ENCODE measurements around the gene RUVBL1. TPM values are rescaled to one million over a fixed set of nuclear protein-coding genes. Genes with fewer than 3 reads are reported as not detected.
"Not testable (repeated sequence)": the region's sequence is repeated elsewhere in the genome, so short reads cannot be mapped to it uniquely, and the experiment has no call there.

Gene RUVBL1
- 10 to 100 TPM; 68.2 to 74.2 (median 69.3) TPM for polyA plus RNA-seq (ENCODE audit: insufficient read length in 3 of 3)

DNA sequence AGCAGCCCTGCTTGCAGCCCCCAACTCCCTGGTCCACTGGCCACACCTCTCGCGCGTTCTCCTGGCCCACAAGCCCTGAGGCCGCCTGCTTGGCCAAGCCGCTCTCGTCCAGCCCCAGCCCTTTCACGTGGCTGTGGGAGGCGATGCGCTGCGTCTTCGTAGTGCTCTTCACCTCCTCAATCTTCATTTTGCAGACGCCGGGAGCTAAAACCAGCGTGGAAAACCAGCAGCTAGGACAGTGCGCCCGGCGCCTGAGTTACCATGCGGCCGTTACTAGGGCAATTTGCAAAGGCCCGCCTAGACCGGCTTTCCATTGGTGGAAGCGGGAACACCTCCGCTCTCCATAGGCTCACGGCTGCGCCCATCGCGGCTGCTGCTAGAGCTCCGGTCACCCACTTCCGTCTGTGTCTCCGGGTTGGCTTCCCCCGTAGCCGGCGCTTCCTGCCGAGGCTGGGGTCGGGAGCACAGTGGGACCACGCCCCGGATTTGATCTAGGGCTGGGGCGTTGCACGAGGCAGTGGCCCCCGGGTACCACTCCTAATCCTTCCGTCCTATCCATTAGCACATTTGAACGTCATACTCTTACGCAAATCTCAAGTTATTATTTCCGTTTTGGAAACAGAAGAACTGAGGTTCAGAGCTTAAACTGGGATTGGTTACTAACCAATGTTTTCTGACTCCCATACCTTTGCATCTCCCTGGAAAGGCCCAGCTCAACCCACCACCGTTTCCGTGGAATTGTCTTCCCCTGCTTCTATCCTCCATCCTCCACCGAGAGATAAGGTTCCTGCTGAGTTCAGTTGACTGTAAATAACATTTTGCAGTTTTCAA is at the start of gene RUVBL1:
TSS of gene RUVBL1 (minus strand) at position 275 of the 831 bp plus-strand sequence. CDS start at position 187, 88 bp downstream.
- peak; percentile 89 to 94 (median 91) for DNase-seq (ENCODE audit: low read depth in 3 of 3, low spot score in 2 of 3)

DNA sequence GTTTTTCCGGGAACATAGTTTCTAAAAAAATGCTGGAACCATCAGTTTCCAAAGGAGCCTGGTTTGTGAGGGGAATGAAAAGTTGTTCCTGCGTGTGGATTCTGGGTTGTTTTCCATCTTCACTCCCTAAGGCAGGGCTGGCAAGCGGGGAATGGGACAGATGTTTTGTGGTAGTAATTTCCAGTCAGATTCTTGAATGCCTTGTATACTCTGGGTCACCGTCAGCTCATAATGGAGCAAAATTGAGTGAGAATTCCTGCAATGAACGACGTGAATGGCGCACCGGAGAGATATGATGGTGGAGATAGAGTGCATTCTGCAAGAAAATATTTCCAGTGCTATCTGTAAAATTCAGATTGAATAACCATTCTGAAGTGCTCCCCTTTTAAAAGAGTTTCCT is 49.6 kb upstream of the RUVBL1 start:
- no peak for DNase-seq (ENCODE audit: low read depth in 3 of 3, low spot score in 2 of 3)

DNA sequence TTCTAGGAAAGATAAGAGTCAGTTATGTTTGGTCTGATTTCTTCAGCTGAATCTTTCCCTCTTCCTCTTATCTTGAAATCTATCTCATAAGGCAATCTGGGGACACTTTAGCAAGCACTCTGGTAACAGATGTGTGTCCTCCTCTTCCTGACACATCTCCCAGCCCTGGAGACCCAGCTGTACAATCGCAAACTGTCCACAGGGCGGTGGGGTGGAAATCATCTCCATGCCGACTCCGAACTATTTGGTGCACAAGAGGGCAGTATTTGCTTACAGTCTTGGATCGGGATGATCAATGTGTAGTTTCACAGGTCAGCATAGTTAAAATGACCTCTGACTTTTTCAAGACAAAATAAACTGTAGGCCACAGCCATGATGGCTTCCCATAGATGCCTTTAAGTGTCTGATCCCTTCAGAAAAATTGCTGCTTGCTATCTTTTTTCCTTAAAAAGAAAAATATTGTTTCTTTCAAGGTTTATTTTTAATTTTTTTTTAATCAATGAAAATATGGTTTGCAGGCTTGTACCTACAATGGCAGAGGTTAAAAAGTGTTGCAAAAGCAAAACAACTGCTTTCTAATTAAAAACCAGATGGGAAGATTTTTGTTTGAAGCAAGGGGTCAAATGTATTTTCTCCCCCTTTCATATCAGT is 47.4 kb upstream of the RUVBL1 start:
- DNase-seq (ENCODE audit: low read depth in 3 of 3, low spot score in 2 of 3), result peak; percentile 65 to 73 (median 67)

DNA sequence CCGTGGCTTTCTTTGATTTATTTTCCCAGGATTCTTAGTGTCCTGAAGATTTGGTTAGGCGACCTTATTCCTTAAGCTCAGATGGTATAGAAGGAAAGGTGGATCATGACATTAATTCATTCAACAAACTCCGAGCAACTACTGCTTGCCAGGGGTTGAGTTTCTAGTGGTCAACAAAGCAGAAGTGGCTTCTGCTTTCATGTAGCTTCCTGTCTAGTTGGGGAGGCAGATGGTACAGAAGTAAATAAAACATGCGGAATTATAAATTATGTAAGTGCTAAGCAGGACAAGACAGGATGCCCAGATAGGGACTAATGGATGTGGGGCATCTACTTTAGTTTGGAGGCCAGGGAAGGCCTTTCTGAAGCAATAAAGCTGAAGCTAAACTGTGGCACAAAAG is 45.2 kb upstream of the RUVBL1 start:
- DNase-seq (ENCODE audit: low read depth in 3 of 3, low spot score in 2 of 3), result no peak

DNA sequence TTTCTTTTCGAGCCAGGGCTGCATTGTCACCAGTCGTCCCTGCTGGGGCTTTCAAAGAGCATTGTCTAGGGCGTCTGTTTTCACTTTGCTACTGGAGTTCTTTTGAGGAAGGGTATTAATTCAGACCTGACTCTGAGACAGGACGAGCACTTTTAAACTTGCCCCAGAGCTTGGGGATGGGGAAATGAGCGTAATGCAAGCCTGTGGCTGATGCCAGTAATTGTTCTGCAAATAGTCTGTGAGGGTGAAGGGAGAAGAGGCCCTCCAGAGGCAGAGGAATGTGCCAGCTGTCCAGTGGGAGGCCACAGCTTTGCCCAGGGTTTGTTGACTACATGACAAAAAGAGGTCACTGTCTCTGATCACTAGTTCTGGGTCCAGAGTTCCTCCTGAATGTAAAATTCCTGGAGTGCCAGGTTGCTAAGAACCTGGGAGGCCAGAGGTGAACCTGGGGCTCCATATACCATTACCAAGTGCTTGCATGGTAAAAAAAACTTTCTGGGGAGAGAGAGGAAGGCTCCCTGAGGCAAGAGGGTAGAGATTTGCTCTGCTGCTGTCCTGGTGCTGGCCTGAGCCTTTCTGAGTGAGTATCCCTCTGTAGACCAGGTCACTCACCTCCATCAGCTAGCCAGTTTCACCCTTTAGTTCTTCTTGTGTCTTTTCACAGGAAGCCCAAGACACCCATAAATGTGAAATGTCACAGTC is 44.5 kb upstream of the RUVBL1 start:
- no peak for DNase-seq (ENCODE audit: low read depth in 3 of 3, low spot score in 2 of 3)

DNA sequence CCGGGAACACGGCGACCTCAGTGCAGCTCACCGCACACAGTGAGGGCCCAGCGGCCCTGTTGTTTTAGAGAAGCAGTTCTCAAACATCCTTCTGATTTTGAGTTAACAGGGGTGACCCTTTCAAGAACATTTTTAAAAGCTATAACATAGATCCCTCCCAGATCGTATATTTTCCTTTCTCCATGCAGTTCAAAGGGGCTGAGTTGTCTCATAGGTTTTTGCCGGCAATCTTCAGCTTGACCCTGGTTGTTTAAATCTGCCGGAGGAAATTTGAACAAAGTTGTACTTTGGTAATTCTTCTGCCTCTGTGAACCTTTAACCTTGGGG is 44.0 kb upstream of the RUVBL1 start:
- DNase-seq (ENCODE audit: low read depth in 3 of 3, low spot score in 2 of 3), result no peak

DNA sequence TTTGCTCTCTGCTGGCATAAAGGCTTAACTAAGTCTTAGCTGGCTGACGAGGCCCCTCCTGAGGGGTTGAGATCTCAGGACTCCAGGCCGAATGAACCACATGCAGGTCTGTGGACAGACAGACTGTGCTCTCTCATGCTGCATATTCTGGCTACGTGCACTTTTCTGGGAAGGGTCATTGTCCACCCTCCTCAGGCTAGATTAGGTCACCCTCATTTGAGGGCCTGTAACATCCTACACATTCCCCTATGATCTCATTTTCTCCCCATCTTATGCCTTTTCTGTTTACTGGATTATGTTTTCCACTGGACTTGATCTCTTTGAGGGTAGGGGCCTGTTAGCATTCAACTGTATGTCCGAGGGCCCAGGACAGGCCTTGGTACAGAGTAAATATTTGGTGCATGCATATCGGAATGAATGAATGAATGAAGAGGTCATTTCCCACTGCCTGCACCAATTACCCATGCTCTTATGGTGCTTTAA is 43.4 kb upstream of the RUVBL1 start:
- DNase-seq (ENCODE audit: low read depth in 3 of 3, low spot score in 2 of 3), result no peak

DNA sequence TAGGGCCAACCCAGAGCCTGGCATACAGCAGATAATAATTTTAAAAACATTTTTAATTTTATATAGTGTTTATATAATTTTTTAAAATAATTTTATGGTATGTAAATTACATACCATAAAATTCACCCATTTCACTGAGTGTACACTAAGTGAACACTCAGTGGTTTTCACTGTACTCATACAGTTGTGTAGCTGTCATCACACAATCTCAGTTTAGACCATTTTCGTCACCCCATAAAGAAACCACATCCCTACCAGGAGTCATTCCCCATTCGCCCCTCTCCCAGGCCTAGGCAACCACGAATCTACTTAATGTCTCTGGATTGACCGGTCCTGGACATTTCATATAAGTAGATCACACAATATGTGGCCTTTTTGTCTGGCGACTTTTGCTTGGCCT is 39.8 kb upstream of the RUVBL1 start:
- DNase-seq (ENCODE audit: low read depth in 3 of 3, low spot score in 2 of 3), result no peak

DNA sequence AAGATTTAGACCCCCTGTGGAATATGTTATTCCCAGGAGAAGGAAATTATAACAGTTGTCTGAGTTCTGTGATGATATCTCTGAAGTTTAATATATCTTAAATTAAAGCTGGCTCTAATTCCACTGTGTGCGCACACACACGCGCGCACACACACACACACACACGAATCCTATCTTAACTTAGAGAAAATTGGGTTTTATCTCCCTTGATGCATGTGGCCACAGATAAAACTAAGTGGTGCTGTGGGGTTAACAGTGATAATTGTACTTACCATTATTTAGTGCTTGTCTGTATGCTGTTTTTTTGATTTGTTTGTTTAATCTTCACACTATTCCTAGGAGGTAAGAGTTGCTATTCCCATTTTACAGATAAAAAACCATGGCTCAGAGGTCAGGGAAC is 37.0 kb upstream of the RUVBL1 start:
- no peak for DNase-seq (ENCODE audit: low read depth in 3 of 3, low spot score in 2 of 3)

DNA sequence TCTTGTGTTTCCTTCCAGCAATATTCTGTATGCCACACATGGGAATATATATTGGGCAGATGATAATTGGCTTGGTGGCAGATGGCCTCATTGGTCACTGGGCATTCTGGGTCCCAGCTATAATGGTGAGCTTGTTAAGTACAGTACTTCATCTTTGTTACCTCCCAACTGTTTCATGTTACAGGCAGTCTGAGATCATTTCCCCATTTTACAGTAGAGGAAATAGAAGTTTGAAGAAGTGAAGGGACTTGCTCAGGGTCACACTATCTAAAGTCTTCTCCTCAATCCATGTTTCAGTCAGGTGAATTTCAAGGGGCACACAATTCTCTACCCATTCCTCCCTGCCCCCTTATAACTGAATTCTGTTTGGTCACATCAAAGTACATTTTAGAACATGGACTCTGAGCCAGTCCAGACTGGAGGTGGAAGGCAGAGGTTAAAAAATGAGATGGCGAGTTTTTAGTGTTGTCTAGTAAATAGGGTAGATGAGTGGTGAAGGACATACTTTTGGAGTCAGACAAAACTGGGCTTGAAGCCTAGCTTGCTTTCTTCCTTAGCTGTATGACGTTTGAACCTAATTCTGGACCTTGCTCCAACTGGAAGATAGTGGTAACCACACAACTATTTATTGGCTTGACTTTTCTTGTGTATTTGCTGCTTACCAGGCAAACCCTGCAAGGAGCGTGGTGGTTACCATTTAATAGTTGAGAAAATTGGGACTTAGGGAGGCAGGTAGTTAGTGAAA is 32.2 kb upstream of the RUVBL1 start:
- DNase-seq (ENCODE audit: low read depth in 3 of 3, low spot score in 2 of 3), result no peak

DNA sequence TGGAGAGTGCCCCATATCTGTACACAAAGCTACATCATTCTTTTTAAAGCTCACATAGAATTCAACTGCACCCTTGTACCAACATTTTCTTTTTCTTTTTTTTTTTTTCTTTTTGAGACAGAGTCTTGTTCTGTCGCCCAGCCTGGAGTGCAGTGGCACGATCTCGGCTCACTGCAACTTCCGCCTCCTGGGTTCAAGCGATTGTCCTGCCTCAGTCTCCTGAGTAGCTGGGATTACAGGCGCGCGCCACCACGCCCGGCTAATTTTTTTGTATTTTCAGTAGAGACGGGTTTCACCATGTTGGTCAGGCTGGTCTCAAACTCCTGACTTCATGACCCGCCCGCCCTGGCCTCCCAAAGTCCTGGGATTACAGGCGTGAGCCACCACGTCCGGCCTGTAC is 30.7 kb upstream of the RUVBL1 start:
- not testable (repeated sequence) for DNase-seq (ENCODE audit: low read depth in 3 of 3, low spot score in 2 of 3)

DNA sequence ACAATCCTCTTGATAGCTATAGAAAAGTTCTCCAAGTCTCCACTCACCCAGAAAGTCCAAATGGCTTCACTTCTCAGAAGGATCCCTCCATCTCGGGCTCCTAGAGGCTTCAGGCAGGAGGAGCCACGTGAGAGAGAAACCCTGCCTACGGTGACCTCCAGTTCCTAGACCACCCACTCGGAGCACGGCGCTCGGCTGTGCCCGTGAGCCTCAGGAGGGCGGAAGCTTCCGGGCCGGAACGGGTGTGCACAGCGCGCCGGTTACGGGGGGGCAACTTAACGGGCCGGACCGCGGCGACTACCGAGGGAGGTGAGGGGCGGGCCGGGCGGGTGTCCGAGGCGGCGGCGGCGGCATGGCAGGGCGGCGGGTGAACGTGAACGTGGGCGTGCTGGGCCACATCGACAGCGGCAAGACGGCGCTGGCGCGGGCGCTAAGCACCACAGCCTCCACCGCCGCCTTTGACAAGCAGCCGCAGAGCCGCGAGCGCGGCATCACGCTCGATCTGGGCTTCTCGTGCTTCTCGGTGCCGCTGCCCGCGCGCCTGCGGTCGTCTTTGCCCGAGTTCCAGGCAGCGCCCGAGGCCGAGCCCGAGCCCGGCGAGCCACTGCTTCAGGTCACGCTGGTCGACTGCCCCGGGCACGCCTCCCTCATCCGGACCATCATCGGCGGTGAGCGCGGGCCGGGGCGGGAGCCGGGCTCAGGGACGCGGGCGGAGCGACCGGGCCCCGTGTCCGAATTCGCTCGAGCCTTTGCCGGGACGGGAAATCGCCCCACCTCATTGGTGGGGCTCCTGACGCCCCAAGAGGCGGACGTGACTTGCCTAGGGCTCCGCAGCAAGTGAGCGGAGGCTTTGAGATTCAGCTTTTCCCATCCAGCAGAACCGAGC is 29.8 kb upstream of the RUVBL1 start, which contains the start of gene EEFSEC:
TSS of gene EEFSEC (plus strand) at position 326 of the 886 bp plus-strand sequence. CDS start at position 353, 27 bp downstream.
- peak; percentile 40 to 49 (median 41) for DNase-seq (ENCODE audit: low read depth in 3 of 3, low spot score in 2 of 3)

DNA sequence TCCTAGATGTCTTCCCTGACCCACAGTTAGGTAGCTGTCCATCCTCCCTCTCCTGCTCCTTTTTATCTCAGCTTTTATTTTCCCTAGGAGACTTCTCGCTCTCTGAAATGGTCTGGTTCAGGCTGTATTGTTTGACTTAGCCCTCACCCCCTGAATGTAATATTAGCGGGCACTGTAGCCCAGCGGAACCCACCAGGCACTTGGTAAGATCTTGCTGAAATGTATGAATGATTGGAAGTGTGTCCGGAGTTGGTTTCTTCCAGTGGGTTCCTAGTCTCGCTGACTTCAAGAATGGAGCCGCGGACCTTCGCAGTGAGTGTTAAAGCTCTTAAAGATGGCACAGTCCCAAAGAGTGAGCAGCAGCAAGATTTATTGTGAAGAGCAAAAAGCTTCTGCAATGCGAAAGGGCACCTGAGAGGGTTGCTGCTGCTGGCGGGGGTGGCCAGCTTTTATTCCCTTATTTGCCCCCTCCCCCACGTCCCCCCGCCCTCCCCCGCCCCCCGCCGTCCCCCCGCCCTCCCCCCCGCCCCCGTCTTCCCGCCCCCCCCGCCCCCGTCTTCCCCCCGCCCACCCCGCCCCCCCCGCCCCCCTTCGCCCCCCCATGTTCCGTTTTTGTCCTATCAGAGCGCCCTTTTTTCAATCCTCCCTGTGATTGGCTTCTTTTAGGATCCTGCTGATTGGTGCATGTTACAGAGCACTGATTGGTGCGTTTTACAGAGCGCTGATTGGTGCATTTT is 29.0 kb upstream of the RUVBL1 start:
- DNase-seq (ENCODE audit: low read depth in 3 of 3, low spot score in 2 of 3), result no peak

DNA sequence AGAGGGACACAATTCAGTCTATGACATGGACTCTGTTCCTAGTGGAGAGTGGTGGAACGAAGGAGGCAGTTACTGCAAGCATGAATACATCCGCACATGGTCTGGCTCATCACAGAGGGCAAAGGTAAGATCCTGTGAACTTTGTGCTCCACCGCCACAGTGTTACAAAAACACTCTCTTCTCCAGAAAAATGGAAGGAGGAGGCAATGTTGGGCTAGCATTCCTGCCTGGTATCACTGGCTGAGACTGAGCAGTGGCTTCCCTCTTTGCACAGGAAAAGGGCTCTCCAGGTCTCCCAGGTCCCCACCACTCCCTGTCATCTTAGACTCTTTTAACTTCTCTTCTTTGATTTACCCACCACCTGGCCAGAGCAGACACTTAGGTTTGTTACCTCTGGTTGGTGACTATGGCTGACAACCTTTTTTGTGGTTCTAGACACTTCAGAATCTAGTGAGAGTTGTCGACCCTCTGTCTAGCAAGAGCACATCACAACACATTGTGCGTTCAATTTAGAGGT is 28.2 kb upstream of the RUVBL1 start:
- DNase-seq (ENCODE audit: low read depth in 3 of 3, low spot score in 2 of 3), result no peak

DNA sequence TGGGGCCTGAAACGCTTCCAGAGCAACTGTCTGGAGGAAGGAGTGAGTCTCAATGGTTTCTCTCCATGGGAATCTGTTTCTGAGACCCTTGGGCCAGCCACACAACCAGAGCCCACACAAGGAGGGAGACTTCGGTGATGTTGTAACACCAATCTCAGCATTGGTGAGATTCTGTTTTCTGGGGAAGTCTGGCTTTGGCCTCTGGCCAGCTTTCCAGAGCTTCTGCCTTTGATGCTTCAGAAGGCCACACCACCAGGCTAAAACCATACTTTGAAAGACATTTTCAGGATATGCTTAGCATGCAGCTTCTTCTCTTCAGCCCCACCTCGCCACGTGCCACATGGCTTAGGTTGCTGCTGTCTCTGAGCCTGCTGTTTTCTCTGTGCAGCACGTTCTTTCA is 26.0 kb upstream of the RUVBL1 start:
- no peak for DNase-seq (ENCODE audit: low read depth in 3 of 3, low spot score in 2 of 3)

DNA sequence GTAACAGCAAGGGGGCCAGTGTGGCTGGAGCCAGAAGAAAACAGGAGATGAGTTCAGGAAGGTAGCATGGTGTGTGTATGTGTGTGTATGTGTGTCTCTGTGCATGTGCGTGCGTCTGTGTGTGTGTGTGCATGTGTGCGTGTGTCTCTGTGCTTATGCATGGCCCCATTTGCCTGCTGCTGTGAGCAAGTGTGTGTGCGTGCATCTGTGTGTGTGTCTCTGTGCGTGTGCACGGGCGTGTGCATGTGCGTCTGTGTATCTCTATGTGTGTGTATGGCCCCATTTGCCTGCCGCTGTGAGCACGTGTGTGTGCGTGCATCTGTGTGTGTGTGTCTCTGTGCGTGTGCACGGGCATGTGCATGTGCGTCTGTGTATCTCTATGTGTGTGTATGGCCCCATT is 22.6 kb upstream of the RUVBL1 start:
- DNase-seq (ENCODE audit: low read depth in 3 of 3, low spot score in 2 of 3), result no peak

DNA sequence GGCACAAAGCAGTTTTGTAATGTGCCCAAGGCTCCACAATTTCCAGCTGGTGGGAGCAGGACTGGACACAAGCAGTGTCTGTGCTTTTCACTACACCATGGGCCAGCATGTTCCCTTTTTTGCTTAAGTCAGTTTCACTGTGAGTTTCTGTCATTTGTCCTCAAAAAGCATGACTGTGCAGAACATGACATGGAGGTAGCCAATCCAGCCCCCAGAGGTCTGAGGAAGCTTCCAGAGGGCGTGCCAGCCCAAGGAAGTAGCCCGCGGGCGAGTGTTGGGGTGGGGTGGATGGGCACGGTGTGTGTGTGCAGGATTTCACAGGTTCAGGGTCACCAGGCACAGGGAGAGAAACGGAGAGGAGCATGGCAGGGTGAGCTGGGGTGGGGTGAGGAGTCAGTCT is 21.7 kb upstream of the RUVBL1 start:
- DNase-seq (ENCODE audit: low read depth in 3 of 3, low spot score in 2 of 3), result no peak

DNA sequence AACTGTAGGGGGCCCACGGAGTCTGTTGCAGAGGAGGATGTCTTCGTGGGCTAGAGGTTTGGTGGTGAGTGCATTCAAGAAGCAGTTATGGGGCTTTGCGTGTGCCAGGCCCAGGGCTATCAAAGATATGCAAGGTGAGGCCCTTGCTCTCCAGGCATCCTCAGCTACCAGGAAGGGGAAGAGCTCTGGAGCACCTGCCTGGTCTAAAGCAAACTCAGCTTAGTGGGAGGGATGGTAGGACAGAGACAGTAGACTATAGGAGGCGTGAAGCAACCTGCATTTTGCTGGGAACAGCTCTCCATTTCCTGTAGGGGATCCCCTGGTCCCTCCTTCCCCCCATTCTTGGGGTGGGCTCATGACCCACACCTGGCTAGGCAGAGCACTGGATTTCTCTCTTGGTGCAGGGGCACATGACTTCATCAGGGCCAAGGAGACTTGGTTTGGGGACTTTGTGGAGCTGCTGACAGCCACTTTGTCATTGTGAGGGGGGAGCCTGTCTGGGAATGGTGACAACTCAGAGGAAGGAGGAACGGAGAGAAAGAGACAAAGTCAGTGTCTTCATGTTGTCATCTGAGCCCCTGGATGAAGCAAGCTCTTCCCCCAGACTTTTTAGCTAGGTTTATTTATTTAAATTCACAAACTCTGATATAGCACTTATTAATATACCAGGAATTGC is 21.0 kb upstream of the RUVBL1 start:
- DNase-seq (ENCODE audit: low read depth in 3 of 3, low spot score in 2 of 3), result no peak

Data from right renal cortex interstitium (tissue), 3 donors.